Measurements from ENCODE around the gene RPS6KA1. TPM values are rescaled to one million over a fixed set of nuclear protein-coding genes. Genes with fewer than 3 reads are reported as not detected.
A peak's percentile ranks its signal among the peaks of the same experiment; 100 is the strongest.

RPS6KA1 gene
- total and polyA plus RNA-seq, 2 of the 13 experiments (the other 11 are each of a cell fraction or from before 2014, with no cell fraction given) = 19.6 to 24.2 TPM

GRCh38 chr1:26555550-26555981, 26.0 kb downstream of the RPS6KA1 start (continued):
- no peak for TF ChIP-seq HDAC1 (CRISPR knock-in tag; IDR thresholded peaks at IDR 0.05)
- TF ChIP-seq FOSL2 (CRISPR knock-in tag; IDR thresholded peaks at IDR 0.05) = peak; percentile 86
- TF ChIP-seq, protein P1, sequence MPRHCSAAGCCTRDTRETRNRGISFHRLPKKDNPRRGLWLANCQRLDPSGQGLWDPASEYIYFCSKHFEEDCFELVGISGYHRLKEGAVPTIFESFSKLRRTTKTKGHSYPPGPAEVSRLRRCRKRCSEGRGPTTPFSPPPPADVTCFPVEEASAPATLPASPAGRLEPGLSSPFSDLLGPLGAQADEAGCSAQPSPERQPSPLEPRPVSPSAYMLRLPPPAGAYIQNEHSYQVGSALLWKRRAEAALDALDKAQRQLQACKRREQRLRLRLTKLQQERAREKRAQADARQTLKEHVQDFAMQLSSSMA (CRISPR knock-in tag; IDR thresholded peaks at IDR 0.05) = 0 out of 2 replicates have a peak, but pooled peaks have one; percentile 43
- no peak for TF ChIP-seq SUZ12 (IDR thresholded peaks at IDR 0.05; ENCODE audit: low read depth, low read length)
- TF ChIP-seq, protein P2, sequence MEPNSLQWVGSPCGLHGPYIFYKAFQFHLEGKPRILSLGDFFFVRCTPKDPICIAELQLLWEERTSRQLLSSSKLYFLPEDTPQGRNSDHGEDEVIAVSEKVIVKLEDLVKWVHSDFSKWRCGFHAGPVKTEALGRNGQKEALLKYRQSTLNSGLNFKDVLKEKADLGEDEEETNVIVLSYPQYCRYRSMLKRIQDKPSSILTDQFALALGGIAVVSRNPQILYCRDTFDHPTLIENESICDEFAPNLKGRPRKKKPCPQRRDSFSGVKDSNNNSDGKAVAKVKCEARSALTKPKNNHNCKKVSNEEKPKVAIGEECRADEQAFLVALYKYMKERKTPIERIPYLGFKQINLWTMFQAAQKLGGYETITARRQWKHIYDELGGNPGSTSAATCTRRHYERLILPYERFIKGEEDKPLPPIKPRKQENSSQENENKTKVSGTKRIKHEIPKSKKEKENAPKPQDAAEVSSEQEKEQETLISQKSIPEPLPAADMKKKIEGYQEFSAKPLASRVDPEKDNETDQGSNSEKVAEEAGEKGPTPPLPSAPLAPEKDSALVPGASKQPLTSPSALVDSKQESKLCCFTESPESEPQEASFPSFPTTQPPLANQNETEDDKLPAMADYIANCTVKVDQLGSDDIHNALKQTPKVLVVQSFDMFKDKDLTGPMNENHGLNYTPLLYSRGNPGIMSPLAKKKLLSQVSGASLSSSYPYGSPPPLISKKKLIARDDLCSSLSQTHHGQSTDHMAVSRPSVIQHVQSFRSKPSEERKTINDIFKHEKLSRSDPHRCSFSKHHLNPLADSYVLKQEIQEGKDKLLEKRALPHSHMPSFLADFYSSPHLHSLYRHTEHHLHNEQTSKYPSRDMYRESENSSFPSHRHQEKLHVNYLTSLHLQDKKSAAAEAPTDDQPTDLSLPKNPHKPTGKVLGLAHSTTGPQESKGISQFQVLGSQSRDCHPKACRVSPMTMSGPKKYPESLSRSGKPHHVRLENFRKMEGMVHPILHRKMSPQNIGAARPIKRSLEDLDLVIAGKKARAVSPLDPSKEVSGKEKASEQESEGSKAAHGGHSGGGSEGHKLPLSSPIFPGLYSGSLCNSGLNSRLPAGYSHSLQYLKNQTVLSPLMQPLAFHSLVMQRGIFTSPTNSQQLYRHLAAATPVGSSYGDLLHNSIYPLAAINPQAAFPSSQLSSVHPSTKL (CRISPR knock-in tag; IDR thresholded peaks at IDR 0.05) = peak; percentile 30; the same call in 1 of the 2 replicates
- TF ChIP-seq CTCF (CRISPR knock-in tag; IDR thresholded peaks at IDR 0.05) = 0 out of 2 replicates have a peak, but pooled peaks have one; percentile 9
- TF ChIP-seq, protein P3, sequence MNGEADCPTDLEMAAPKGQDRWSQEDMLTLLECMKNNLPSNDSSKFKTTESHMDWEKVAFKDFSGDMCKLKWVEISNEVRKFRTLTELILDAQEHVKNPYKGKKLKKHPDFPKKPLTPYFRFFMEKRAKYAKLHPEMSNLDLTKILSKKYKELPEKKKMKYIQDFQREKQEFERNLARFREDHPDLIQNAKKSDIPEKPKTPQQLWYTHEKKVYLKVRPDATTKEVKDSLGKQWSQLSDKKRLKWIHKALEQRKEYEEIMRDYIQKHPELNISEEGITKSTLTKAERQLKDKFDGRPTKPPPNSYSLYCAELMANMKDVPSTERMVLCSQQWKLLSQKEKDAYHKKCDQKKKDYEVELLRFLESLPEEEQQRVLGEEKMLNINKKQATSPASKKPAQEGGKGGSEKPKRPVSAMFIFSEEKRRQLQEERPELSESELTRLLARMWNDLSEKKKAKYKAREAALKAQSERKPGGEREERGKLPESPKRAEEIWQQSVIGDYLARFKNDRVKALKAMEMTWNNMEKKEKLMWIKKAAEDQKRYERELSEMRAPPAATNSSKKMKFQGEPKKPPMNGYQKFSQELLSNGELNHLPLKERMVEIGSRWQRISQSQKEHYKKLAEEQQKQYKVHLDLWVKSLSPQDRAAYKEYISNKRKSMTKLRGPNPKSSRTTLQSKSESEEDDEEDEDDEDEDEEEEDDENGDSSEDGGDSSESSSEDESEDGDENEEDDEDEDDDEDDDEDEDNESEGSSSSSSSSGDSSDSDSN (CRISPR knock-in tag; IDR thresholded peaks at IDR 0.05) = peak; percentile 43
- no peak for TF ChIP-seq FOXO1 (CRISPR knock-in tag; IDR thresholded peaks at IDR 0.05)
- TF ChIP-seq GFI1 (CRISPR knock-in tag; IDR thresholded peaks at IDR 0.05; ENCODE audit: borderline replicate concordance) = no peak
- TF ChIP-seq ELF4 (CRISPR knock-in tag; IDR thresholded peaks at IDR 0.05; ENCODE audit: borderline replicate concordance) = no peak
- TF ChIP-seq NFE2L2 (IDR thresholded peaks at IDR 0.05; ENCODE audit: low read length) = no peak
- no peak for TF ChIP-seq NCOA1 (CRISPR knock-in tag; IDR thresholded peaks at IDR 0.05)
- TF ChIP-seq ZSCAN20 (CRISPR knock-in tag; IDR thresholded peaks at IDR 0.05; ENCODE audit: borderline replicate concordance) = no peak
- no peak for TF ChIP-seq ZC3H13 (CRISPR knock-in tag; IDR thresholded peaks at IDR 0.05)
- TF ChIP-seq, protein P4, sequence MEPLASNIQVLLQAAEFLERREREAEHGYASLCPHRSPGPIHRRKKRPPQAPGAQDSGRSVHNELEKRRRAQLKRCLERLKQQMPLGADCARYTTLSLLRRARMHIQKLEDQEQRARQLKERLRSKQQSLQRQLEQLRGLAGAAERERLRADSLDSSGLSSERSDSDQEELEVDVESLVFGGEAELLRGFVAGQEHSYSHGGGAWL (CRISPR knock-in tag; IDR thresholded peaks at IDR 0.05) = no peak
- no peak for TF ChIP-seq JUN (CRISPR knock-in tag; IDR thresholded peaks at IDR 0.05)
- no peak for TF ChIP-seq MAZ (IDR thresholded peaks at IDR 0.05; ENCODE audit: borderline replicate concordance, low read depth, low read length)
- TF ChIP-seq MAZ (CRISPR knock-in tag; IDR thresholded peaks at IDR 0.05; ENCODE audit: low read depth) = no peak
- no peak for TF ChIP-seq ZFP82 (CRISPR knock-in tag; IDR thresholded peaks at IDR 0.05; ENCODE audit: borderline replicate concordance)
